HG02840 (cell line): ENCODE measurements around the gene SYNPO.

Source experiments
- ATAC-seq: cut with Tn5 transposase; IDR thresholded peaks from one replicate; pipeline ENCODE4 v1.9.1; 2021; ENCODE audit warnings: mild to moderate bottlenecking, moderate library complexity, moderate number of reproducible peaks; ENCODE audit not compliant: unreplicated experiment, low FRiP score

The SYNPO gene

DNA sequence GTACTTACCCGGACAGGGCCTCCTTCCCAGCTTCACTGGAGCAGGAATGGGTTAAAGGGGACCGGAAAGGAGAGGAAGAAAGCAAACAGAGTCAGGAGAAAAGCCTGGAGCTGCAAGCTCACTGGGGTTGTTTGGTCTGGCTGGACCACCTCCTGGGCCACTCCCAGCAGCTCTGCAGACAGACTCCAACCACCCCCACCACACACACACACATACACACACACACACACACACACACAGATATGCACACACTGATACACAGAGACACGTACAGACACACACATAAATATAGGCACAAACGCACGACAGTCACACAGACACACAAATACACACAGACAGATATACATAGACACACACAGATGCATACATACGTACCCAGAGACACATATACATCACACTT, 34.9 kb upstream of the SYNPO start:
- no peak for ATAC-seq

DNA sequence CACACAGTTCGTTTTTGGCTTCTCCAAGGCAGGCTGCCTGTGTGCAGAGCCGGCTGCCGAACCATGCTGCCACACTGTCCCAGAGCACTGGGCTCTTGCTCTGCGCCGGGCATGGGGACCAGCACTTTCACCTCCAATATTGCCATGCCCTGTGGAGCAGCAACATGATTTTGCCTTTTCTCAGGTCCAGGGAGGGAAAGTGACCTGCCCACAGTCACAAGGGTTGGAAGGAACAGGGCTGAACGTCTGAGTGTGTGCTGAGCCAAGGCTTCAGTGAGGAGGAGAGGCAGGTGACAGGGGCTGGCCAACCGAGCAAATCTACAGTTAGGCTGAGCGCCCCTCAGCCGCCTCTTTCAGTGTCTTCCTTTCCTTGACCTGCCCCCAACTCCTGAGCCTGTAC, 34.0 kb upstream of the SYNPO start:
- ATAC-seq: no peak

DNA sequence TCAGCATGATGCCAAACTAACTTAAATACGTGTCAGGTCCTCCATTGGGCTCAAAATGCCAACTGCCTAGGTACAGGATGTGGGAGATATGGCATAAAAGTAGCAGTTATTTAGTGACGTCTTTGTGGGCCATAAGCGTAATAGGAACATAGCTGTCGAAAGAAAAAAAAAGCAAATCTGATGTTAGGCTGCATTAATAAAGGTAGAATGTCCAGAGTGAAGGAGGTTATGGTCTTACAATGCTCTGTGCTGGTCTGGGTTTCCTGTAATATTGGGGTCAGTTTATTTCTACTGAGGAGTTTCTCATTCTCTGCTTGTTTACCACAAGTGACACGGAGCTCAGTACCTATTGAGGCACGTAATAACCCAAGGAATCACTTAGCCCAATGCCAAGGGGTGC, 33.4 kb upstream of the SYNPO start:
- no peak for ATAC-seq

DNA sequence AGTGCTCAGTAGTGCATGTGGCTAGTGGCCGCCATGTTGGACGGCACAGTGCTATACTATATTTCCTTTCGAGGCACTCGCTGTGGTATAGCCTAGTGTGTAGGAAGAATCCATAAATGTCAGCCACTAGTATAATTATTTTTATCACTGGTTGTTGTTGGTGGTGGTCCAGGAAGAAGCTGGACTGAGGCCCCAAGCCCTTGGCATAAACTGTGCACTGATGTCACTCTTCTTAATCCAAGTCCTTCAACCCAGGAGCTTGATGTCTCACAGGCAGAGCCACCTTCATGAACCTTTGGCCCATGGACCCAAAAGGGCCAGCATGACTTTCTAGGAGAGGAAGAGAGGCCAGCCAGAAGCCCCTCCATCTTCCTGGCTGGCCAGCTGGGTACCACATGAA, 32.5 kb upstream of the SYNPO start:
- no peak for ATAC-seq

DNA sequence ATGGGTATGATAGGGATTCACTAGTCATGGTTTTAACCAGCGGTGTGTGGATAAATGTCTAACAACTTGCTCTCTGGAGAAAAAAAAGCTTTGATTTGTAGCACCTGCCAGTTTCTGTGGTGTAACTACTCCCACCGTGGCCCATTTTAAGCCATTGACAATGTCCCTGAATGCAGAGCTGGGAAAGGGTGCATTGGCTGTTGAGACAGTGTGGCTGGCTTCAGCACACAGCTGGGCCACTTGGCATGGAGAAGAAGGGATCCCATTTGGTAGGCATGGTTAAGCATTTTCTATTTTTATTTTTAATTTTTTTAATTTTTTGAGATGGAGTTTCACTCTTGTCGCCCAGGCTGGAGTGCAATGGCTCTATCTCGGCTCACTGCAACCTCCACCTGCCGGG, 31.5 kb upstream of the SYNPO start:
- ATAC-seq: no peak

DNA sequence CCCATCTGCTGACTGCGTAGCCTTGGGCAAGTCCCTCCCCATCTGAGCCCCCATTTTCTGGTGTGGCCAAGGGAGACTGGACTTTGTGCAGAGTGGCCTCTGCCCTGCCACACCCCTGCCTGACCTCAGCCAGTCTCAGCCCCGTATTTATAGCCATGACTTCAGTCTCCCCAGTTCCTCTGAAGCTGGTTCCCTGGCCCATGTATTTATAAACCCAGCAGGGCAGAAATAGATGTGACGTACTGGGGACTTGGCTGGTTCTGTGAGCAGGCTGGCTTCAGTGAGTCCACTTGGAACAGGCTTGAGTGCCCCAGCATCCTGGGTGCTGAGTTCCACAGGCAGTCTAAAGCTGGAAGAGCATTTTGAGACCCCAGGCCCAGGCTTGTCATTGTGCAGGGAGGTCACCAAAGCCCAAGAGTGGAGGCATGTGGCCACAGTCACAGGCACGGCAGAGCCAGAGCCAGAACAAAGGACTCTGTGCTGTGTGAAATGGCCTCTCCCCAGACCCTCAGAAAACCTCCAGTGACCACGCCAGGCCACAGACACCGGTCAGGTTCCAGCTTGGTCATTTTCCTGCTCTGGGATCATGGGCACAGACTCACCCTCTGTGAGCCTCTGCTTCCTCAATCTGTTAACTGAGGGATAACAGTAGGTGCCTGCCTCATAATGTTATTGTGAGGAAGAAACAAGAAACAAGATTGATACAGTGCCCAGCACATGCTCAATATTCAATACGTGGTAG, 30.4 kb upstream of the SYNPO start:
- ATAC-seq: no peak

DNA sequence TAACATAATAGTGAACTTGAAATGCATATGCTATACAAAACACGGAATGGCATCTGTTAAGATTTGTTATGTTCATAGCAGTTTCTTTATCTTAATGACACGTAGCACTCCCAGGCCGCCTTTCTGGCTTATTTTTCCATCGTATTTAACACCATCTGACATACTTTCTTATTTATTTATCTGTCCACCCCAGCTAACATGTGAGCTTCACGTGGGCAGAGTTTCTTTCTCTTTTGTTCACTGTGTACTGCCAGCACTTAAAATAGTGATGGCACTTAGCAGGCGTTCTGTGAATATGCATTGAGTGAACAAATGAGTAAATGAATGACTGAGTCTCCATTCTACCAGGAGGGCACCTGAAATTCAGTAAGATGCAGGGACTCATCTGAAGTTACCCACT, 29.4 kb upstream of the SYNPO start:
- no peak for ATAC-seq

DNA sequence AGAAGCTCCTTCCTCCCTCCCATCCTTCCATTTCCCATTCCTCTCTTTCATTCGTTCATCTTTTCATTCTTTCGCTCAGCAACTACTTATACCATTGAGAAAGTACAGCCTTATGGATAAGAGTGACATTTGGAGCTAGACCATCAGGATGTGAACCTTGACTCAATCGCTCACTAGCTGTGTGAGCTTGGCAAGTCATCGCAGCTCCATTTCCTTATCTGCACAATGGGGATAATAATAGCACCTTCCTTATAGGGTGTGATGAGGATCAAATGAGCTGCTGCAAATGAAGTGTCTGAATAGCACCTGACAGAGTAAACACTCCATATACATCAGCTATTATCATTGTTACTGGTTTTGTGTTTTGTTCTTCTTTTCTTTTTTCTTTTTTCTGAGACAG, 28.1 kb upstream of the SYNPO start:
- ATAC-seq: no peak

DNA sequence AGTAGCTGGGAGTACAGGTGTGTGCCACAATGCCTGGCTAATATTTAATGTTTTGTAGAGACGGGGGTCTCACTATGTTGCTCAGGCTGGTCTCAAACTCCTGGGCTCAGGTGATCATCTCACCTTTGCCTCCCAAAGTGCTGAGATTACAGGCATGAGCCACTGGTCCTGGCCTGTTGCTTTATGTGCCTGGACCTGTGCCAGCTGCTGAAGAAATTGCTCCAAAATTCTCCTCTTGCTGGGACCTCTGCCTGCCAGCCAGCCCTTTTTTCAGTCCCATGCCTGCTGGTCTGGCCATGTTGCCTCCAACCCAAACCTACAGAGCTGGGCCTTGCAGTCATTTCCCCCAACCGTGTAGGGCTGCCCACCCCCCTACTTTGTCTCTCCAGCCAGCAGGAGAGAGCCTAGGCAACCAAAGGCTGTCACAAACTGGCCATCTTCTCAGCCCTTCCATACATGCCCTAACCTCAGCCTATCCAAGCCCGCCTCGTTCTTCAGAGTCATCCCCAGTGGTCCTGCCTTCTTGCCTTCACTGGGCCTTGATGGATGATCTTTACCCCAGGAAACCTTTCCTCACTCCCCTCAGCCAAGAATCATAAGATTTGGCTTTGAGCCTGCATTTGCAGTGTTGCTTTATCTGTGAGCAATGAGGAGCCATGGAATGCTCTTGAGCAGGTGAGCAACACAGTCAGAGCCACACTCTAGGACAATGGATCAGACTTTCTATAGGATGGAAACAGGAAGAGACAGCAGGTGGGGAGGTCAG, 27.4 kb upstream of the SYNPO start:
- no peak for ATAC-seq

DNA sequence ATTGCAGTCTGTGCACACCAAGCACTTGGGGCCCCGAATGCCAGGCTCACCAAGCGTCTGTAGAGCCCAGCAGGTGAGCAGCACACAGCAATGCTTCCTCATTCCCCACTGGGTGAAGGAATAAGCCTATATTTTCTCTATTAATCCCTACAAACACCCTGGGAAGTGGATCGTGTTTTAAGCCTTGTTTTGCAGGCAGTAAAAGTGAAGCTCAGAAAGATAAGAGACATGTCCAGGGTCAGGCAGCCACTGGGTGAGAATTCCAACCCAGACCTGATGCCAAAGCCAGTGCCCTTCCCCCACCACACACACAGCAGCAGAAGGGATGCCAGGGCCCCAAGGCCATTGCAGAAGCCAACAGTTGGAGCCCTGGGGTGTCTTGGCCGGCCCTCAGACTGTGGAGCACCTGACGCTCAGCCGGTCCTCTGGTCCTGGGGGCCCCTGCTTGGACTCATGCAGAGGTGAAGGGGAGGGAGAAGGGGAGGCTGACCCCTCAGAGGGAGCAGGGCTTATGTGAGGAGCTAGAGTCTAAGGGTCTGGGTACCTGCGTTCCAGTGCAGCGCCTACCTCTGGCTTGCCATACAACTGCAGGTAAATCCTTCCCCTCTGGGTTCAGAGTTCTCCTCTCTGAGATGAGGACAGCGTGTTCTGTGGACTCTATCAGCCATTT, 26.3 kb upstream of the SYNPO start:
- ATAC-seq: no peak

DNA sequence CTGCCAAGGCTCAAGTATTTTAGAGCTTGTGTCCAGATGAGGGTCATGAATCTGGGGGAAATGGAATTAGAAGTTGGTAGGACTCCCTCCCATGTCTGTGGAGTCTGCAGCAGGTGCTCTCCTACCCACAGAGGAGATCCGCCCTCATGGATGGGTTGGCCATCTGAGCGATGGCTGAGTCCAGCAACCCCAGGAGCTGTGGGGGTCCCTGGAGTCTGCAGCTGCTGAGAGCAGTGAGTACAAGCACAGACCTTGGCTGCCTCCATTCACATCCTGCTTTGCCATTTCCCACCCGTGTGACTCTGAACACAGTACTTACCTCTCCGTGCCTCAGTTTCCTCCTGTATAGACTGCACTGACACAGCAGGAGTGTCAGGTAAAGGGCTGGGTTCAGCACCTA, 25.8 kb upstream of the SYNPO start:
- no peak for ATAC-seq

DNA sequence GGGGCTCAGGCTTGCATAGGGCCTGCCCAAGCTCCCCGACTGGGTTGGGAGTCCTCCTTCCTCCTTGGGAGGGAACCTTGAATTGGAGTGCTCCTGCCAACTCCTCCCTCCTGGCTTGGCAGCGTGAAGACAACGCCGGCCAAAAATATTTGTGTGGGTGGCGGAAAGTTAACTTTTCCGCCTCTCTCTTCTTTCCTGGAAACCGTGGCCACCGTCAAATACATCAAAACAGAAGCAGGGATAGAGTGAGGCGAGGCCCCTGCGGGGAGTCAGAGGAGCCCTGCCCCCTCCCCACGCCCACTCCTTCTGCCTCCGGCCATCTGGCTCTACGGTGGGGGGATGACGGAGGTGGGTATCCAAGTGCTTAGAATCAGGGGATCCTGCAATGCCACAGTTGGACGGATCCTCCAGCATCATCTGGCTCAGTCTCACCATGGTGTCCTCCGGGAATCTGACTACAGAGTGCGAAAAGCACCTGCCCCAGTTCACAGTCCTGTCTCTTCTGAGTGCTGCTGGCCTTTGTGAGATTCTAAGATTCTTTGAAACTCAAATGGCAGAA, 25.2 kb upstream of the SYNPO start:
- ATAC-seq: no peak

DNA sequence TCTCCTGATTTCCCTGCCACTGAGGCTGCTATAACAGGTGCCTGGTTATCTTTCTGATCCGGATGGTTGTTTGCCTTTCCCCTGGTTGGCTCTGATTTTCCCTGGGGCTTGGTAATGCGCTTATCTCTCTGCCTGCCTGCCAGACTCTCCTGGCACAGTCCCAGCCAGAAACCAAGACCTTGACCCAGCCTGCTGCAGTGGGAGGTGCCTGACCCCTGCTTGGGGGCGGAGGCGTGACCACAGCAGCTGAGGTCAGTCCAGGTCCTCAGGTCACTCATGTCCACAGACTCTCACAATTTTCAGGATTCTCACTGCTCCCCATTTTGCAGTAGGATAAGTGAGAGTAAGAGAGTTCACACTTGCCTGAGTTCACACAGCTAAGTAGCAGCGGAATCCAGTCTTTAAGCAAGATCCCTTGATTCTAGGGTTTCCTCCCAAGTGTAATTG, 24.4 kb upstream of the SYNPO start:
- ATAC-seq: no peak

DNA sequence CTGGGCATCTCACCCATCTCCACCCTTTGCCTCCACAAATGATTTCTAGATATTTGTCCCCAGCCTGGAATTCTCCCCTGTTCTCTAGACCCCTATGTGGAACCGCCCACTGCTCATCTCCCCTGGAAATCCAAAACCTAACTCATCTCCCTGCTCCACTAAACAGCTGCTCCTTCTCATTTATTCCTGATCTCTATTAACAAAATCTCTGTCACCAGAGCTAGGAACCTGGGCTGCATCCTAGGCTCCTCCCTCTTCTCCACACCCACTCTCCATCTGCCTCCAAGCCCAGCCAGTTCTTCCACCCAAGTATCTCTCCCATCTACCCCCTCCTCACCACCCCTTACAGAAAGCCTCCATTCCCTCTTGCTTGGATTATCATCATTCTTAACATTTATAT, 24.0 kb upstream of the SYNPO start:
- ATAC-seq: no peak

DNA sequence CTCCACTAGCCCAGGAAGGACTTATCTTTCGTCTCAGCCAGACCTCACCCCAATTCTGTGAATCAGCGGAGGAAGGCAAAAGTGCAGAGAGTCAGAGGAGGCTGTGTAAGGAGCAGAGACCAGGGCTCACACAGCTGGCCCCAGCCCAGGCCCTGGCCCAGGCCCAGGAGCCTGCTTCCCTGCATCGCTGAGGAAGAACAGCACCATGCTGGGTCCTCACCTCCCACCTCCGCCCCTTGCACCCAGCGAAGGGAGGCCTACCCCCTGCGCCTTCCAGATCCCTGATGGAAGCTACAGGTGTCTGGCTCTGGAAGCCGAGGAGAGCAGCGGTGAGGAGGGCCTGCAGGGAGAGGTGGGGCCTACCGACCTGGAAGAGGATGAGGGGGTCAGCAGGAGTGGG, 22.3 kb upstream of the SYNPO start:
- no peak for ATAC-seq

DNA sequence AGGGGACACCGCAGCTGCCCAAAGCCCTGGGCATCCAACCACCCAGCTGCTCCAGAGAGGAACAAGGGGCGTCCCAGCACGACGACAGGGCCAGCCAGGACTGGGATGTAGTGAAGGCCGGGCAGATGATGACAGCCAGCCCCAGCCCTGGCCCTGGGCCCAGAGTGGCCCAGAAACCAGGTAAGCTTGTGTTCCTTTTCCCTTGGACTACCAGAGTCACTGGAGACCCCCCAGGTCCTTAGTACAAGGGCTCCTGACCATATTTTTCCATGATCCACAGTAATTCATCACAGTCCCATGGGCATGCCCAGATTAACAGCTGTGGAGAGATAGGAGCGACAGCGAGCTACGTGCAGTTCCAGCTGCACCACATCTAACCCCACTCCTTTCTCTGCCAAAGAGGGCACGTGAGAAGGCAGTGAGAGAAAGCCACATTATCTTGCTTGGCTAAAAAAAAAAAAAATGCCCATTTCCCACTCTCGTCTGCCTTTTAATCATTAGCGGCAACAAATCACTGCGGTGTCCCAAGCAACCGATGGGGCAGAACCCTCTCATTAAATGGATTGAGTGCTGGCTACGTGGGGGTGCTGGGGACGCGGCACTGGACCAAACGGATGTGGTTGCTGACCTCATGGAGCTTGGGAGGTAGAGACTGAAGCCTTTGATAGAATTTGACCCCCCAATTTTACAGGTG, 21.7 kb upstream of the SYNPO start:
- ATAC-seq: no peak

DNA sequence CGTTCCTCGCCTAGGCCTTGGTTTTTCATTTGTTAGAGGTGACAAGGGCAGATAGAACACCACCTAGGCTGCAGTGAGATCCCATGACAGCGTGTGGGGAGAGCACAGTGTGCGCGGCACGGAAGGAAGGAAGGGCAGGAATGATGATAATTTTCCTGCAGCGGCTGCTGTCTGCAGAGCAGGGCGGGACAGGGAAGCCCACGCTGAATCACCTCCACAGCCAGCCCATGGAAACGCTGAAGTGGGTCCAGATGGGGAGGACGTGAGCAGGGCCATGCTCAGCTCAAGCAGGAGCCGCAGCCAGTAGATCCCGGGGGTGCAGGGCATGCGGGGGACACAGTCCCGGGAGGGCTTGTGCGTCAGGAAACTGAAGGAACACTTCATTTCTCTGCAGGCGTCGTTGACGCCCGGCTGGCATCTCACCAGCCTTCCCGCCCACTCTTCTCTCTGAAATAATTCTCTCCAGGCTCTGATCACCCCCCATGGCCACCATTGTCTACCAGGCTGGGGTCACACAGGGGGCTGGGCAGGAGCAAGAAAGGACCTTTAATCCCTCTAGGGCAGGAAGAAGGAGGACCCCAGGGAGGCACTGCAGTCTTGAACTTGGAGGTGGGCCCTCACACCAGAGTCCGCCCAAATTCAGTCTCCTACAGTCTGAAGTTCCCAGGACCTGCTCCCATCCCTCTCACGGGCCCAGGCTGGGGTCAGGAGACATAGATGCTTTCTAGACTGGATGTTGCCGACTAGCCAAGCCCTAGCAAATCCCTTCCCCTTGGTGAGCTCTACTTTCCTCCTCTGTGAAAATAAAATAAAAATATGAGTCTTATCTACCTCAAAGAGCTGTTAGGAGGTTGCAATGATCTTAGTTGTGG, 20.9 kb upstream of the SYNPO start:
- no peak for ATAC-seq

DNA sequence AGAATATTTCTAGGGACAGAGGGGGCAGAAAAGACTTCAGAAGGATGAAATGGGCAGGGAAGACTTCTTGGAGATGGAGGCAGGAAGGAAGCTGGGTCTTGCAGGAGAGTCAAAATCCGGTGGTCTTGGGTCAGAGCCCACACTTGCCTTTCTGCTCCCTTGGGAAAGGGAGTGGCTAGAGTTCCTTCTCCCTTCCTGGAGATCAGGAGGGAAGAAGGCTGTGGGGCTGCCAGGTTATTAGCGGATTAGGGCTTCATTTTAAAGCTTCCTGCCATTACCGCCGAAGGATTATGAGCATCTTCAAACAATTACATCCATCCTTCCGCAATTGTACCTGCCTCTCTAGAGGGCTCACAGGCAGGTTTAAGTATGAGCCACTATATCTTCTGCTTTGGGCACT, 19.2 kb upstream of the SYNPO start:
- no peak for ATAC-seq

DNA sequence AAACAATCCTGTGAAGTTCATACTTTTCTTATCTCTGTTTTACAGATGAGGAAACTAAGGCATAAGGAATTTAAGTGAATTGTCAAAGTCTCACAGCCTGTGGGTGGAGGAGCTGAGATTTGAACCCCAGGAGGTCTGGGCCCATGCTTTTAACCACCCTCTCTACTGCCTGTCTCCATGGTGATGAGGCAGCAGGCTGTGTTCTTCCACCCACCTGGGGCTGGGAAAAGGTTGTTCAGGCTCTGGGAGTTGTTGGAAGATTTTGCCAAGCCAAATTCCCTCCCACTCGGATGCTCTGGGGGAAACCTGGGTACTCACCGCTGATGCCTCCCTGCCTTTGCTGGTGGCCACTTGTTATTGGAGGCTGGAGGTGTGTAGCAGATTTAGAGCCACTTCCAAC, 18.3 kb upstream of the SYNPO start:
- no peak for ATAC-seq
